Endothelial cell of umbilical vein (primary cell): ENCODE measurements around the gene CFAP45. TPM values are rescaled to one million over a fixed set of nuclear protein-coding genes. Genes with fewer than 3 reads are reported as not detected.

Source experiments
- BruUV-seq: library from RNA; stranded (reverse); fragments of 400-500 nt; replicated peaks from 2 replicates; lab custom pipeline; 2021; lab: Mats Ljungman, UMichigan
- CTCF ChIA-PET: fragments of 300-600, 350-600 bp; sonication (Branson Sonifier 250); formaldehyde crosslinking; loops from one replicate; lab custom pipeline; 2021; ENCODE audit warnings: antibody characterized with exemption, inconsistent platforms; lab: Charles Lee
- POLR2A ChIA-PET: fragments of 300-600, 350-600 bp; sonication (Branson Sonifier 250); formaldehyde crosslinking; loops from one replicate; lab custom pipeline; 2021; ENCODE audit warnings: antibody characterized with exemption, inconsistent platforms; lab: Charles Lee
- DNase-seq: peaks from one replicate; pipeline ENCODE4 v3.0.0-alpha.2; 2011; ENCODE audit warnings: low read depth, low spot score
- FAIRE-seq: peaks from 2 replicates; lab custom pipeline; 2011; peaks lifted over from hg19 to GRCh38; lab: Jason Lieb, UNC
- H2AFZ ChIP-seq: 2 replicates; pipeline ENCODE4 v1.6.0; 2012; ENCODE audit warnings: low read depth, low read length, control low read depth, inconsistent platforms
- H3K27ac ChIP-seq: 2 replicates; pipeline ENCODE4 v1.5.1; 2011; ENCODE audit warnings: low read depth, mild to moderate bottlenecking, control low read depth, low read length, moderate library complexity; ENCODE audit not compliant: insufficient read depth
- H3K27me3 ChIP-seq, 2 experiments: 2 replicates each; pipeline versions ENCODE4 v1.6.0 to v1.6.1; 2011; ENCODE audit warnings: low read length in 2 of 2, mixed read lengths in 1 of 2; ENCODE audit not compliant: control insufficient read depth in 2 of 2, insufficient read depth in 2 of 2
- H3K36me3 ChIP-seq, 2 experiments: 2 replicates in 1 of 2; 3 replicates in 1 of 2; pipeline ENCODE4 v1.5.1; 2011; ENCODE audit warnings: low read length in 2 of 2, mild to moderate bottlenecking in 1 of 2, moderate library complexity in 1 of 2; ENCODE audit not compliant: control insufficient read depth in 2 of 2, insufficient read depth in 2 of 2; ENCODE audit errors: extremely low read depth in 1 of 2
- H3K4me1 ChIP-seq: 3 replicates; pipeline ENCODE4 v1.5.1; 2011; ENCODE audit warnings: mild to moderate bottlenecking, low read length; ENCODE audit not compliant: control insufficient read depth, insufficient read depth; ENCODE audit errors: extremely low read depth
- H3K4me2 ChIP-seq: 2 replicates; pipeline ENCODE4 v1.6.1; 2011; ENCODE audit warnings: low read length, control low read depth, mixed read lengths; ENCODE audit not compliant: insufficient read depth
- H3K4me3 ChIP-seq, 3 experiments: fragments of 200-600 bp in 1 of 3; sonication (generic), shearing (Covaris generic) in 1 of 3; replicated peaks in 1 of 3; 2 replicates each; pipeline ENCODE4 v1.5.1; 2011 to 2016; ENCODE audit warnings: control low read depth in 3 of 3, low read length in 3 of 3, mild to moderate bottlenecking in 2 of 3, inconsistent platforms in 1 of 3, low read depth in 1 of 3, moderate library complexity in 1 of 3; ENCODE audit not compliant: insufficient read depth in 1 of 3
- H3K79me2 ChIP-seq: 2 replicates; pipeline ENCODE4 v1.6.0; 2012; ENCODE audit warnings: low read length, inconsistent platforms; ENCODE audit not compliant: control insufficient read depth, insufficient read depth
- H3K9ac ChIP-seq: replicated peaks from 2 replicates; pipeline ENCODE3; 2011; ENCODE audit warnings: low read length, control low read depth; ENCODE audit not compliant: insufficient read depth; ENCODE audit errors: extremely low read depth
- H3K9me1 ChIP-seq: replicated peaks from 3 replicates; pipeline ENCODE4 v1.6.0; 2011; ENCODE audit warnings: mild to moderate bottlenecking, low read length; ENCODE audit not compliant: control insufficient read depth, insufficient read depth; ENCODE audit errors: extremely low read depth
- H3K9me3 ChIP-seq: replicated peaks from 2 replicates; pipeline ENCODE4 v1.5.1; 2012; ENCODE audit warnings: low read length, inconsistent platforms; ENCODE audit not compliant: control insufficient read depth, insufficient read depth
- H4K20me1 ChIP-seq: replicated peaks from 2 replicates; pipeline ENCODE3; 2011; ENCODE audit warnings: mild to moderate bottlenecking, low read length; ENCODE audit not compliant: control insufficient read depth, insufficient read depth; ENCODE audit errors: extremely low read depth
- EZH2 ChIP-seq: IDR thresholded peaks from 2 replicates; pipeline ENCODE4 v1.6.1; 2012; ENCODE audit warnings: borderline replicate concordance, low read depth, mild to moderate bottlenecking, moderate library complexity, low read length, inconsistent platforms; ENCODE audit not compliant: severe bottlenecking
- FOS ChIP-seq: IDR thresholded peaks from 2 replicates; pipeline ENCODE4 v1.6.1; 2011; ENCODE audit warnings: mild to moderate bottlenecking, low read length, moderate library complexity, borderline replicate concordance; ENCODE audit not compliant: insufficient read depth
- GATA2 ChIP-seq: IDR thresholded peaks from 2 replicates; pipeline ENCODE4 v1.7.0; 2011; ENCODE audit warnings: low read depth, mild to moderate bottlenecking, moderate library complexity, mixed read lengths, low read length; ENCODE audit not compliant: insufficient read length, insufficient read depth
- JUN ChIP-seq: IDR thresholded peaks from 2 replicates; pipeline ENCODE4 v1.6.1; 2011; ENCODE audit warnings: borderline replicate concordance, low read depth; ENCODE audit not compliant: insufficient read length, insufficient read depth
- MAX ChIP-seq: IDR thresholded peaks from 2 replicates; pipeline ENCODE4 v1.6.1; 2011; ENCODE audit not compliant: insufficient read depth, insufficient read length
- MYC ChIP-seq: IDR thresholded peaks from one replicate; pipeline ENCODE4 v1.6.1; 2011; ENCODE audit warnings: mild to moderate bottlenecking, low read depth, low read length
- POLR2A ChIP-seq: IDR thresholded peaks from 2 replicates; pipeline ENCODE4 v1.6.1; 2012; ENCODE audit warnings: low read depth, mild to moderate bottlenecking, control low read depth, low read length
- POLR2AphosphoS5 ChIP-seq: IDR thresholded peaks from 2 replicates; pipeline ENCODE4 v1.6.1; 2012; ENCODE audit warnings: low read depth, mild to moderate bottlenecking, control low read depth, low read length, moderate library complexity; ENCODE audit not compliant: insufficient read depth
- dilution Hi-C: fragments of 300-500 bp; cut with MboI; formaldehyde crosslinking; loops from one replicate; pipeline ENCODE4 v1.15.0; 2019; ENCODE audit warnings: low sequenced_read_pairs; ENCODE audit not compliant: extremely low pct_ligation_motif_present
- intact Hi-C: fragments of 100-400 bp; cut with micrococcal nuclease; formaldehyde crosslinking; loops from one replicate; pipeline ENCODE4 v1.10.0; 2022
- polyA plus RNA-seq, 4 experiments: library from polyadenylated mRNA; depleted of rRNA in 3 of 4; stranded (reverse) in 3 of 4; unstranded in 1 of 4; fragments of >200 nt; gene quantifications; 2 replicates each; pipeline versions ENCODE4 v1.2.1 to v1.2.3, GENCODE V29; 2011 to 2012; ENCODE audit warnings: missing spikeins in 1 of 4
- total RNA-seq: library from RNA; stranded (reverse); gene quantifications from 2 replicates; pipeline ENCODE4 v1.2.3, GENCODE V29; 2021
- TF ChIP-seq, protein P1 (sequence below), 2 donors: IDR thresholded peaks; 1 replicate in 1 of 2; 2 replicates in 1 of 2; pipeline ENCODE4 v1.5.1; 2011; ENCODE audit warnings: low read length in 2 of 2, mild to moderate bottlenecking in 2 of 2, moderate library complexity in 2 of 2, control low read depth in 1 of 2, inconsistent platforms in 1 of 2, low read depth in 1 of 2; ENCODE audit not compliant: insufficient read depth in 1 of 2; ENCODE audit errors: extremely low read depth in 1 of 2

The CFAP45 gene
- total and polyA plus RNA-seq, 2 donors (not counting 3 experiments of a cell fraction or from before 2014, with no cell fraction given): 0.25 to 2.5 TPM

DNA sequence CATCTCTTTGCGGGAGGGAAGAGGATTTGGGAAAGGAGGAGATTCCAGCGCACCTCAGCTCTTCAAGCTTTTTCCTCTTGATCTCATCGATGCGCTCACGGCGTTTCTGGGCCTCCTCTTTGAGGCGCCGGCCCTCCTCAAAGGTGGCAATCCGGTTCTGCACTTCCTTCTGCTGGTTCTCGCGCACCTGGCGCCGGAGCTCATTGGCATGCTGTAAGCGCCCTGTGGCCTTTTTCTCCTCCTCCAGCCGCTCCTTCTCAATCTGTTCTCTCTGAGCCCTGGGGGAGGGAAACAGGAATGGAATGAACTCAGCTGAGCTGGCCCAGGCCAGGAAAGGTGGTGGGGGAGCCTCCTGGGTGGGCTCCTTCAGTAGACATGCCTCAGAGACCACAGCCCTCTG lies 27.1 kb downstream of the CFAP45 start:
- intact Hi-C loops (no loop called here), dilution Hi-C loops (no loop called here)
- Histone ChIP-seq H3K27me3 (no peaks in the 10 kb centered on the region), H3K9ac (no peak overlapping the region), H3K4me3 (no peak overlapping the region), H3K27ac (no peak overlapping the region), H3K9me1 (no peaks in the 10 kb centered on the region), H4K20me1 (no peaks in the 10 kb centered on the region), H3K4me1 (no peaks in the 10 kb centered on the region), H3K79me2 (no peaks in the 10 kb centered on the region), H2AFZ (no peak overlapping the region), H3K9me3 (no peaks in the 10 kb centered on the region), H3K36me3 (no peaks in the 10 kb centered on the region), H3K4me2 (no peak overlapping the region)
- BruUV-seq: no TSS peak
- ChIA-PET POLR2A (no interaction called here), CTCF (interaction anchor here (0.8 to 1.1 kb wide), 3 partner anchors 43 to 675 kb away, joined by 3 read pairs; no protein-coding TSS in a partner anchor)
- DNase-seq: no peak
- no peak for TF ChIP-seq MYC
- TF ChIP-seq EZH2: no peak
- no peak for TF ChIP-seq POLR2AphosphoS5
- TF ChIP-seq GATA2: no peak
- no peak for TF ChIP-seq POLR2A
- no peak for FAIRE-seq

- H3K36me3 ChIP-seq: no peaks in the 10 kb centered on the region
- no peak overlapping the region for H3K4me2 ChIP-seq
- dilution Hi-C loops: no loop called here
- no peak overlapping the region for H3K4me3 ChIP-seq
- no peaks in the 10 kb centered on the region for H4K20me1 ChIP-seq
- CTCF ChIA-PET: interaction anchor here (1.3 kb wide), 1 partner anchor 29 kb away, joined by 3 read pairs; no protein-coding TSS in a partner anchor
- H3K79me2 ChIP-seq: no peaks in the 10 kb centered on the region
- POLR2A ChIA-PET: no interaction called here
- H2AFZ ChIP-seq: no peak overlapping the region
- no peaks in the 10 kb centered on the region for H3K9me1 ChIP-seq
- no peaks in the 10 kb centered on the region for H3K9me3 ChIP-seq
- no peaks in the 10 kb centered on the region for H3K27me3 ChIP-seq
- no peak overlapping the region for H3K27ac ChIP-seq
- FAIRE-seq: no peak
- no peak for TF ChIP-seq JUN
- no peak for TF ChIP-seq MYC
- no peak for TF ChIP-seq GATA2
- TF ChIP-seq EZH2: no peak
- no peak for TF ChIP-seq POLR2AphosphoS5
- no peak for TF ChIP-seq MAX
- TF ChIP-seq FOS: no peak
- TF ChIP-seq POLR2A: no peak
- TF ChIP-seq, protein P1, sequence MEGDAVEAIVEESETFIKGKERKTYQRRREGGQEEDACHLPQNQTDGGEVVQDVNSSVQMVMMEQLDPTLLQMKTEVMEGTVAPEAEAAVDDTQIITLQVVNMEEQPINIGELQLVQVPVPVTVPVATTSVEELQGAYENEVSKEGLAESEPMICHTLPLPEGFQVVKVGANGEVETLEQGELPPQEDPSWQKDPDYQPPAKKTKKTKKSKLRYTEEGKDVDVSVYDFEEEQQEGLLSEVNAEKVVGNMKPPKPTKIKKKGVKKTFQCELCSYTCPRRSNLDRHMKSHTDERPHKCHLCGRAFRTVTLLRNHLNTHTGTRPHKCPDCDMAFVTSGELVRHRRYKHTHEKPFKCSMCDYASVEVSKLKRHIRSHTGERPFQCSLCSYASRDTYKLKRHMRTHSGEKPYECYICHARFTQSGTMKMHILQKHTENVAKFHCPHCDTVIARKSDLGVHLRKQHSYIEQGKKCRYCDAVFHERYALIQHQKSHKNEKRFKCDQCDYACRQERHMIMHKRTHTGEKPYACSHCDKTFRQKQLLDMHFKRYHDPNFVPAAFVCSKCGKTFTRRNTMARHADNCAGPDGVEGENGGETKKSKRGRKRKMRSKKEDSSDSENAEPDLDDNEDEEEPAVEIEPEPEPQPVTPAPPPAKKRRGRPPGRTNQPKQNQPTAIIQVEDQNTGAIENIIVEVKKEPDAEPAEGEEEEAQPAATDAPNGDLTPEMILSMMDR (IDR thresholded peaks at IDR 0.05; ENCODE audit: extremely low read depth in 1 of 2, insufficient read depth in 1 of 2, low read depth in 1 of 2, low read length in 2 of 2): no peak
- H3K4me1 ChIP-seq: no peaks in the 10 kb centered on the region
- BruUV-seq: no TSS peak
- H3K9ac ChIP-seq: no peak overlapping the region
- DNase-seq: no peak
- intact Hi-C loops: no loop called here
Measured at GRCh38 chr1:159870704-159871103, 29.3 kb downstream of the CFAP45 start.
